ENCODE measurements around the gene TTN. TPM values are rescaled to one million over a fixed set of nuclear protein-coding genes. Genes with fewer than 3 reads are reported as not detected.

TTN gene
- total and polyA plus RNA-seq, 2 donors (not counting 1 experiment from before 2014, with no cell fraction given), result 0.14 to 0.33 TPM

GRCh38 chr2:178478130-178478438, 329.1 kb downstream of the TTN start:
- no peaks in the 10 kb centered on the region for H3K27me3 ChIP-seq (ENCODE audit: control insufficient read depth, insufficient read depth, low read length)
- H4K20me1 ChIP-seq (ENCODE audit: control insufficient read depth, extremely low read depth, insufficient read depth, low read length), result no peaks in the 10 kb centered on the region
- H3K9ac ChIP-seq (ENCODE audit: insufficient read depth, low read length), result peak overlapping the region; percentile 79
- H3K4me3 ChIP-seq (replicated peaks in 1 of 4; ENCODE audit: control extremely low read depth in 1 of 4, insufficient read depth in 1 of 4, low read depth in 3 of 4, low read length in 4 of 4), result peak overlapping the region; percentile 79 to 99 (median 94)
- H3K79me2 ChIP-seq (ENCODE audit: control insufficient read depth, insufficient read depth, low read length), result peaks cover 27% of the 10 kb centered on the region
- H3K27ac ChIP-seq (ENCODE audit: insufficient read depth, low read length), result peak overlapping the region; percentile 94
- H3K36me3 ChIP-seq (ENCODE audit: control insufficient read depth, insufficient read depth, low read length), result no peaks in the 10 kb centered on the region
- no peaks in the 10 kb centered on the region for H3K9me3 ChIP-seq (ENCODE audit: control insufficient read depth, insufficient read depth, low read depth, low read length)
- H2AFZ ChIP-seq (ENCODE audit: low read length), result peak overlapping the region; percentile 91
- peaks cover 2% of the 10 kb centered on the region for H3K4me1 ChIP-seq (ENCODE audit: control insufficient read depth, extremely low read depth, insufficient read depth, low read length)
- H3K4me2 ChIP-seq (ENCODE audit: extremely low read depth, insufficient read depth, low read length), result peak overlapping the region; percentile 98
- DNase-seq (ENCODE audit: low read depth in 2 of 2), result peak in 1 of 2 donors; percentile 38
- TF ChIP-seq EZH2 (IDR thresholded peaks at IDR 0.05; ENCODE audit: low read length, missing control alignments), result no peak
- no peak for TF ChIP-seq CTCF (conservative IDR thresholded peaks at IDR 0.05 in 1 of 2, IDR thresholded peaks at IDR 0.05 in 1 of 2; ENCODE audit: low read depth in 1 of 2, low read length in 2 of 2)

- no peaks in the 10 kb centered on the region for H4K20me1 ChIP-seq (ENCODE audit: control insufficient read depth, extremely low read depth, insufficient read depth, low read length)
- peaks cover 23% of the 10 kb centered on the region for H3K79me2 ChIP-seq (ENCODE audit: control insufficient read depth, insufficient read depth, low read length)
- no peaks in the 10 kb centered on the region for H3K36me3 ChIP-seq (ENCODE audit: control insufficient read depth, insufficient read depth, low read length)
- H3K9ac ChIP-seq (ENCODE audit: insufficient read depth, low read length), result peak overlapping the region; percentile 79
- H3K4me1 ChIP-seq (ENCODE audit: control insufficient read depth, extremely low read depth, insufficient read depth, low read length), result peaks cover 2% of the 10 kb centered on the region
- peak overlapping the region; percentile 94 for H3K27ac ChIP-seq (ENCODE audit: insufficient read depth, low read length)
- peak overlapping the region; percentile 79 to 99 (median 94) for H3K4me3 ChIP-seq (replicated peaks in 1 of 4; ENCODE audit: control extremely low read depth in 1 of 4, insufficient read depth in 1 of 4, low read depth in 3 of 4, low read length in 4 of 4)
- no peaks in the 10 kb centered on the region for H3K27me3 ChIP-seq (ENCODE audit: control insufficient read depth, insufficient read depth, low read length)
- TF ChIP-seq EZH2 (IDR thresholded peaks at IDR 0.05; ENCODE audit: low read length, missing control alignments) (no peak), CTCF (conservative IDR thresholded peaks at IDR 0.05 in 1 of 2, IDR thresholded peaks at IDR 0.05 in 1 of 2; ENCODE audit: low read depth in 1 of 2, low read length in 2 of 2) (no peak)
- H3K4me2 ChIP-seq (ENCODE audit: extremely low read depth, insufficient read depth, low read length), result peak overlapping the region; percentile 98
- no peak overlapping the region for H2AFZ ChIP-seq (ENCODE audit: low read length)
- H3K9me3 ChIP-seq (ENCODE audit: control insufficient read depth, insufficient read depth, low read depth, low read length), result no peaks in the 10 kb centered on the region
- DNase-seq (ENCODE audit: low read depth in 2 of 2), result no peak
Observed at GRCh38 chr2:178477443-178478129, 329.6 kb downstream of the TTN start.

GRCh38 chr2:178476477-178476876, 330.7 kb downstream of the TTN start:
- H3K79me2 ChIP-seq (ENCODE audit: control insufficient read depth, insufficient read depth, low read length), result peaks cover 13% of the 10 kb centered on the region
- no peaks in the 10 kb centered on the region for H3K36me3 ChIP-seq (ENCODE audit: control insufficient read depth, insufficient read depth, low read length)
- H3K4me3 ChIP-seq (replicated peaks in 1 of 4; ENCODE audit: control extremely low read depth in 1 of 4, insufficient read depth in 1 of 4, low read depth in 3 of 4, low read length in 4 of 4), result peak overlapping the region in 1 of 4 experiments; percentile 99
- H2AFZ ChIP-seq (ENCODE audit: low read length), result no peak overlapping the region
- no peak overlapping the region for H3K9ac ChIP-seq (ENCODE audit: insufficient read depth, low read length)
- TF ChIP-seq EZH2 (IDR thresholded peaks at IDR 0.05; ENCODE audit: low read length, missing control alignments) (no peak), CTCF (conservative IDR thresholded peaks at IDR 0.05 in 1 of 2, IDR thresholded peaks at IDR 0.05 in 1 of 2; ENCODE audit: low read depth in 1 of 2, low read length in 2 of 2) (no peak)
- peaks cover 2% of the 10 kb centered on the region for H3K4me1 ChIP-seq (ENCODE audit: control insufficient read depth, extremely low read depth, insufficient read depth, low read length)
- H4K20me1 ChIP-seq (ENCODE audit: control insufficient read depth, extremely low read depth, insufficient read depth, low read length), result no peaks in the 10 kb centered on the region
- no peak overlapping the region for H3K4me2 ChIP-seq (ENCODE audit: extremely low read depth, insufficient read depth, low read length)
- H3K27ac ChIP-seq (ENCODE audit: insufficient read depth, low read length), result no peak overlapping the region
- DNase-seq (ENCODE audit: low read depth in 2 of 2), result no peak
- H3K9me3 ChIP-seq (ENCODE audit: control insufficient read depth, insufficient read depth, low read depth, low read length), result no peaks in the 10 kb centered on the region
- H3K27me3 ChIP-seq (ENCODE audit: control insufficient read depth, insufficient read depth, low read length), result no peaks in the 10 kb centered on the region

Other genes with a start within 250 kb of the TTN start
- gene CCDC141, start 242.7 kb upstream of the TTN start, total RNA-seq, result under 0.01 and 0.17 TPM in 2 replicates
- gene CCDC141, start 242.7 kb upstream of the TTN start, polyA plus RNA-seq, result 0.03 and 0.05 TPM in 2 replicates

All from fibroblast of lung (primary cell).